HS-5 (cell line): ENCODE data around the gene DIDO1.
A peak's percentile ranks its signal among the peaks of the same experiment; 100 is the strongest.

Experiments
- DNase-seq: peaks from one replicate; pipeline ENCODE4 v3.0.0-alpha.2; 2012; ENCODE audit warnings: low read depth

The DIDO1 gene

GRCh38 chr20:62910217-62910766 lies 16.0 kb downstream of the DIDO1 start:
- DNase-seq, result no peak

- DNase-seq, result no peak
These were observed 17.1 kb downstream of the DIDO1 start for GRCh38 chr20:62908971-62909791.

- no peak for DNase-seq
These were observed 18.7 kb downstream of the DIDO1 start for GRCh38 chr20:62907384-62908317.

GRCh38 chr20:62906647-62907375 lies 19.5 kb downstream of the DIDO1 start:
- DNase-seq, result no peak

GRCh38 chr20:62906209-62906608 lies 20.1 kb downstream of the DIDO1 start:
- DNase-seq, result no peak

GRCh38 chr20:62905536-62906117 lies 20.7 kb downstream of the DIDO1 start:
- DNase-seq, result no peak

- DNase-seq, result no peak
These were observed 23.2 kb downstream of the DIDO1 start for GRCh38 chr20:62902926-62903615.

- no peak for DNase-seq
These were observed 24.4 kb downstream of the DIDO1 start for GRCh38 chr20:62901891-62902290.

GRCh38 chr20:62900692-62901584 lies 25.4 kb downstream of the DIDO1 start:
- DNase-seq, result no peak

- DNase-seq, result peak; percentile 22
These were observed 26.1 kb downstream of the DIDO1 start for GRCh38 chr20:62900052-62900691.

GRCh38 chr20:62899633-62900051 lies 26.7 kb downstream of the DIDO1 start:
- no peak for DNase-seq

GRCh38 chr20:62898970-62899632 lies 27.2 kb downstream of the DIDO1 start:
- no peak for DNase-seq

GRCh38 chr20:62898093-62898964 lies 28.0 kb downstream of the DIDO1 start:
- no peak for DNase-seq

- no peak for DNase-seq
These were observed 28.6 kb downstream of the DIDO1 start for GRCh38 chr20:62897666-62898065.

GRCh38 chr20:62896526-62896925 lies 29.8 kb downstream of the DIDO1 start:
- no peak for DNase-seq

- DNase-seq, result no peak
These were observed 30.8 kb downstream of the DIDO1 start for GRCh38 chr20:62895539-62895938.

GRCh38 chr20:62894261-62894660 lies 32.0 kb downstream of the DIDO1 start:
- DNase-seq, result no peak

GRCh38 chr20:62893700-62894099 lies 32.6 kb downstream of the DIDO1 start:
- DNase-seq, result no peak
